Suprapubic skin (tissue), 4 donors: Measurements from ENCODE around the gene C1orf141. TPM values are rescaled to one million over a fixed set of nuclear protein-coding genes. Genes with fewer than 3 reads are reported as not detected.

Source experiments
- DNase-seq, 2 donors: peaks; one replicate each; pipeline ENCODE4 v3.0.0-alpha.2; 2019; ENCODE audit warnings: low spot score in 2 of 2
- H3K27ac ChIP-seq: fragments of 200-600 bp; sonication (generic); one replicate; pipeline ENCODE4 v1.5.1; 2019
- H3K27me3 ChIP-seq: fragments of 200-600 bp; sonication (generic); one replicate; pipeline ENCODE4 v1.5.1; 2019
- H3K36me3 ChIP-seq: fragments of 200-600 bp; sonication (generic); one replicate; pipeline ENCODE4 v1.5.1; 2019
- H3K4me1 ChIP-seq: fragments of 200-600 bp; sonication (generic); one replicate; pipeline ENCODE4 v1.5.1; 2019
- H3K4me3 ChIP-seq: fragments of 200-600 bp; sonication (generic); one replicate; pipeline ENCODE4 v1.5.1; 2019; ENCODE audit warnings: mild to moderate bottlenecking
- H3K9me3 ChIP-seq: fragments of 200-600 bp; sonication (generic); one replicate; pipeline ENCODE4 v1.5.1; 2019
- CTCF ChIP-seq, 2 donors: fragments of 200-600 bp in 1 of 2; fragments of 450-650 bp in 1 of 2; sonication (generic) in 1 of 2; IDR thresholded peaks; one replicate each; pipeline ENCODE4 v1.5.1; 2016 to 2019; ENCODE audit warnings: antibody characterized with exemption in 2 of 2, mild to moderate bottlenecking in 1 of 2, moderate library complexity in 1 of 2
- EP300 ChIP-seq: sonication (generic); formaldehyde crosslinking; IDR thresholded peaks from one replicate; pipeline ENCODE4 v1.6.1; 2017; ENCODE audit warnings: antibody characterized with exemption
- POLR2A ChIP-seq, 2 donors: fragments of 450-650 bp; IDR thresholded peaks; one replicate each; pipeline ENCODE4 v1.6.1; 2017; ENCODE audit warnings: antibody characterized with exemption in 2 of 2, mild to moderate bottlenecking in 2 of 2, moderate library complexity in 2 of 2
- POLR2AphosphoS5 ChIP-seq, 3 donors: sonication (generic); formaldehyde crosslinking; IDR thresholded peaks; one replicate each; pipeline ENCODE4 v1.6.1; 2017; ENCODE audit warnings: antibody characterized with exemption in 3 of 3
- whole genome bisulfite sequencing: methylation state at CpG from one replicate; pipeline ENCODE4 v1.1.5; 2018; 5-methylcytosine and 5-hydroxymethylcytosine counted together
- total RNA-seq, 4 donors: library from RNA; depleted of rRNA; stranded (reverse); fragments of >200 nt; gene quantifications; one replicate each; pipeline ENCODE4 v1.1.0, GENCODE V29; 2016

The C1orf141 gene
- total RNA-seq, 4 donors from 2014 or later, result not detected

- no peaks in the 10 kb centered on the region for H3K9me3 ChIP-seq
- no peak overlapping the region for H3K27ac ChIP-seq
- no peaks in the 10 kb centered on the region for H3K36me3 ChIP-seq
- DNase-seq, result no peak
- no peaks in the 10 kb centered on the region for H3K27me3 ChIP-seq
- 70% methylated on average over 2 of the region's 2 CpGs for WGBS
- no peaks in the 10 kb centered on the region for H3K4me1 ChIP-seq
- TF ChIP-seq CTCF (IDR thresholded peaks at IDR 0.05) (no peak), POLR2A (IDR thresholded peaks at IDR 0.05) (no peak), POLR2AphosphoS5 (IDR thresholded peaks at IDR 0.05) (no peak), EP300 (no peak)
- H3K4me3 ChIP-seq, result no peak overlapping the region
Observed at GRCh38 chr1:67171574-67171955, 36.8 kb upstream of the C1orf141 start.

- H3K27ac ChIP-seq, result no peak overlapping the region
- H3K4me1 ChIP-seq, result no peaks in the 10 kb centered on the region
- H3K9me3 ChIP-seq, result no peaks in the 10 kb centered on the region
- H3K4me3 ChIP-seq, result no peak overlapping the region
- no peaks in the 10 kb centered on the region for H3K36me3 ChIP-seq
- TF ChIP-seq EP300 (no peak), CTCF (IDR thresholded peaks at IDR 0.05) (no peak), POLR2AphosphoS5 (IDR thresholded peaks at IDR 0.05) (no peak), POLR2A (IDR thresholded peaks at IDR 0.05) (no peak)
- H3K27me3 ChIP-seq, result no peaks in the 10 kb centered on the region
- WGBS, result 69% methylated on average over 2 of the region's 2 CpGs
- no peak for DNase-seq
Observed at GRCh38 chr1:67170751-67171573, 36.2 kb upstream of the C1orf141 start.

- TF ChIP-seq EP300 (no peak), CTCF (IDR thresholded peaks at IDR 0.05) (no peak), POLR2A (IDR thresholded peaks at IDR 0.05) (no peak), POLR2AphosphoS5 (IDR thresholded peaks at IDR 0.05) (no peak)
- no peaks in the 10 kb centered on the region for H3K36me3 ChIP-seq
- WGBS, result 61% methylated on average over 3 of the region's 3 CpGs
- no peaks in the 10 kb centered on the region for H3K9me3 ChIP-seq
- no peaks in the 10 kb centered on the region for H3K4me1 ChIP-seq
- H3K4me3 ChIP-seq, result no peak overlapping the region
- H3K27ac ChIP-seq, result no peak overlapping the region
- DNase-seq, result no peak
- H3K27me3 ChIP-seq, result no peaks in the 10 kb centered on the region
Observed at GRCh38 chr1:67169932-67170331, 35.2 kb upstream of the C1orf141 start.

- Histone ChIP-seq H3K27ac (no peak overlapping the region), H3K9me3 (no peaks in the 10 kb centered on the region), H3K4me1 (no peaks in the 10 kb centered on the region), H3K36me3 (no peaks in the 10 kb centered on the region), H3K27me3 (no peaks in the 10 kb centered on the region), H3K4me3 (no peak overlapping the region)
- WGBS, result 74% methylated on average over 2 of the region's 2 CpGs
- no peak for TF ChIP-seq CTCF (IDR thresholded peaks at IDR 0.05)
- no peak for TF ChIP-seq EP300
- TF ChIP-seq POLR2AphosphoS5 (IDR thresholded peaks at IDR 0.05), result no peak
- DNase-seq, result no peak
Observed at GRCh38 chr1:67169496-67169895, 34.7 kb upstream of the C1orf141 start.

- Histone ChIP-seq H3K36me3 (no peaks in the 10 kb centered on the region), H3K27me3 (no peaks in the 10 kb centered on the region), H3K4me3 (no peak within 1 kb of the TSS), H3K27ac (no peak within 1 kb of the TSS), H3K9me3 (no peaks in the 10 kb centered on the region), H3K4me1 (no peaks in the 10 kb centered on the region)
- 78% methylated on average over 4 of the region's 4 CpGs for WGBS
- TF ChIP-seq POLR2A (IDR thresholded peaks at IDR 0.05) (no peak), EP300 (no peak), POLR2AphosphoS5 (IDR thresholded peaks at IDR 0.05) (no peak), CTCF (IDR thresholded peaks at IDR 0.05) (no peak)
- DNase-seq, result no peak
Observed at GRCh38 chr1:67166196-67166595, 31.4 kb upstream of the C1orf141 start, which contains the start of gene IL23R. IL23R (plus strand) TSS chr1:67166454; CDS start chr1:67168121, 1,667 bp downstream.
